Type B pancreatic cell (in vitro differentiated cells): ENCODE measurements around the gene COMMD2. TPM values are rescaled to one million over a fixed set of nuclear protein-coding genes. Genes with fewer than 3 reads are reported as not detected.

Experiments
- DNase-seq: peaks from one replicate; pipeline ENCODE4 v3.0.0; 2021; ENCODE audit warnings: mixed read lengths; ENCODE audit not compliant: unreplicated experiment; ENCODE audit errors: extremely low spot score
- H3K27ac Mint-ChIP-seq: 2 replicates; pipeline ENCODE4 v1.8.0; 2021; ENCODE audit warnings: mild to moderate bottlenecking, mixed read lengths
- H3K27me3 Mint-ChIP-seq: 2 replicates; pipeline ENCODE4 v1.8.0; 2021; ENCODE audit warnings: mixed read lengths
- H3K36me3 Mint-ChIP-seq: 2 replicates; pipeline ENCODE4 v1.8.0; 2021; ENCODE audit warnings: mixed read lengths
- H3K4me1 Mint-ChIP-seq: one replicate; pipeline ENCODE4 v1.8.0; 2021; ENCODE audit warnings: mixed read lengths; ENCODE audit not compliant: unreplicated experiment
- H3K4me3 Mint-ChIP-seq: 2 replicates; pipeline ENCODE4 v1.8.0; 2021; ENCODE audit warnings: mild to moderate bottlenecking, mixed read lengths
- H3K9me3 Mint-ChIP-seq: 2 replicates; pipeline ENCODE4 v1.8.0; 2021; ENCODE audit warnings: mixed read lengths
- total RNA-seq: library from RNA; stranded (reverse); gene quantifications from 2 replicates; pipeline ENCODE4 v1.2.1, GENCODE V29; 2021; ENCODE audit warnings: low replicate concordance
- TF ChIP-seq, protein P1 (sequence below): fragments of 200-600 bp; sonication (generic); conservative IDR thresholded peaks from 2 replicates; pipeline ENCODE4 v1.5.0; 2021; ENCODE audit warnings: antibody characterized with exemption, mild to moderate bottlenecking

Gene COMMD2
- total RNA-seq, 1 donor from 2014 or later = 55.7 TPM

DNA sequence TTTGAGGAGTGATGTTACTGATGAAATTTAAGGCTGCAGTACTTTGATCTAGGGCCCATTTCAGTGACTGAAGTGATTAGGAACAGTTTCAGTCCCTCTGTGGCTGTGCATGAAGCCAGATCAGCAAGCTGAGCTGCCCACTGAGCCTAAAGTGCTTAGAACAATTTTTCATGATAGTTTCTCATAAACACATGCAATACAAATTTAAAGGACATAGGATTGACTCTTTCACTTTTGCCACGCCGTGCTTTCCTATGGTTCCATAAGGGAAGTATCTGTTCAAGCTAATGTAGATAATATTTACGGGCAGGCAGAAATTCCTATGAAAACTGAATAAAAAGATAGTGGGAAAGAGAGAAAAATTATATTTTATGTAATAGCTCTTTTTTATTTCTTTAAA lies 29.5 kb upstream of the COMMD2 start:
- Mint-ChIP-seq H3K27me3 (no peaks in the 10 kb centered on the region), H3K9me3 (peaks cover 5% of the 10 kb centered on the region), H3K27ac (no peak overlapping the region), H3K36me3 (no peaks in the 10 kb centered on the region), H3K4me3 (no peak overlapping the region), H3K4me1 (peaks cover 5% of the 10 kb centered on the region)
- DNase-seq = no peak
- TF ChIP-seq, protein P1, sequence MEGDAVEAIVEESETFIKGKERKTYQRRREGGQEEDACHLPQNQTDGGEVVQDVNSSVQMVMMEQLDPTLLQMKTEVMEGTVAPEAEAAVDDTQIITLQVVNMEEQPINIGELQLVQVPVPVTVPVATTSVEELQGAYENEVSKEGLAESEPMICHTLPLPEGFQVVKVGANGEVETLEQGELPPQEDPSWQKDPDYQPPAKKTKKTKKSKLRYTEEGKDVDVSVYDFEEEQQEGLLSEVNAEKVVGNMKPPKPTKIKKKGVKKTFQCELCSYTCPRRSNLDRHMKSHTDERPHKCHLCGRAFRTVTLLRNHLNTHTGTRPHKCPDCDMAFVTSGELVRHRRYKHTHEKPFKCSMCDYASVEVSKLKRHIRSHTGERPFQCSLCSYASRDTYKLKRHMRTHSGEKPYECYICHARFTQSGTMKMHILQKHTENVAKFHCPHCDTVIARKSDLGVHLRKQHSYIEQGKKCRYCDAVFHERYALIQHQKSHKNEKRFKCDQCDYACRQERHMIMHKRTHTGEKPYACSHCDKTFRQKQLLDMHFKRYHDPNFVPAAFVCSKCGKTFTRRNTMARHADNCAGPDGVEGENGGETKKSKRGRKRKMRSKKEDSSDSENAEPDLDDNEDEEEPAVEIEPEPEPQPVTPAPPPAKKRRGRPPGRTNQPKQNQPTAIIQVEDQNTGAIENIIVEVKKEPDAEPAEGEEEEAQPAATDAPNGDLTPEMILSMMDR = no peak

DNA sequence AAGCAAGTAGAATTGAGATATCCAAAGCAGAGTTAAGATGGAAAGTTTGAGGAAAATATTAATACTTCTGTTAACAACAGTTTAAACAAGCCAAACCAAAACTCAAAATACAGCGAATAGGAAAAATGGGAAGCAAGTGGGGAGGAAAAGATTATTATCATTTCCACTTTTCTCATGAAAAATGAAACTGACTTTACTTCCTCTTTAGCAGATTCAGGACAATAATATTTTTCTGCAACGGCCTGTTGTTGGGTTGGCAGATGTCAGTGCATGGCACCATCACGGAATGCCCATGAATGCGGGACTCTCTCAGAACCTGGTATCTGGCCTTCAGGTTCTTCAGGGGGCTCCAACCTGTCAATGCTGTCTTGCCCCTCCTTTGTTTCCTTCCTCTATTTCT lies 28.9 kb upstream of the COMMD2 start:
- Mint-ChIP-seq H3K9me3 (peaks cover 5% of the 10 kb centered on the region), H3K27me3 (no peaks in the 10 kb centered on the region), H3K4me1 (peaks cover 5% of the 10 kb centered on the region), H3K36me3 (no peaks in the 10 kb centered on the region), H3K4me3 (no peak overlapping the region), H3K27ac (no peak overlapping the region)
- TF ChIP-seq, protein P1 = no peak
- no peak for DNase-seq

DNA sequence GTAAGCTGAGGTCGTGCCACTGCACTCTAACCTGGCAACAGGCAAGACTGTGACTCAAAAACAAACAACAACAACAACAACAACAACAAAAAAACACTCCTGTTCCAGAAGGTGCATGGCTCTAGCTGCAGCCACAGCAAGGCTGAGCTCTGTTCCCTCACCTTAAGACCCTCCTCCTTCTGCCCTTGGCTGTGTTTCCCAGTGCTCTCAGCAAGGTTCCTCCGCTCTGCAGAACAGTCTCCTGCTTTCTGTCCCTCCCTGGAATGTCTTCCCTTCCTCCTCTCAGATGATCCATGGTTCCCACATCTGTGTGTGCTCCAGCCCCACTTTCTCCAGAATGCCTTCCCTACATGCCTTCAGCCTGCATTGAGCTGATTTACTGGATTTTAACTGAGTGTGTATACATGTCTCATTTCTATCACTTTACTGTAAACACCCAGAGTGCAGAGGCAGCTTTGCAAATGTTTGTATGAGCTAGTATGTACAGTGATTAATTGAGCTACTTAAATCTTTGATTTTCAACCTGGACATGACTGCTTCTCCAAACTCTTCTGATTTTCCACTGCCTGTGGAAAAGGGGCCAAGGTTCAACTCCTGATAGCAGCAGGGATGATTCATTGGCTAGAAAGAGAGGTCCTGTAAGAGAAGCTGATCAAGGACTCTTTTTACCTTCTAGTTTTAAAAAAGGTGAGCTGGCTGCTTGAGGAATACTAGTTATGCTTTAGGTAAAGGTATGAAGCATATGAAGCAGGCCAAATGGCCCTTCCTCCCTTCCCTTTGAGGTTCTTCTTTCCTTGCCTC lies 25.3 kb upstream of the COMMD2 start:
- no peaks in the 10 kb centered on the region for H3K9me3 Mint-ChIP-seq
- no peak overlapping the region for H3K27ac Mint-ChIP-seq
- H3K4me1 Mint-ChIP-seq = no peaks in the 10 kb centered on the region
- no peaks in the 10 kb centered on the region for H3K36me3 Mint-ChIP-seq
- no peaks in the 10 kb centered on the region for H3K27me3 Mint-ChIP-seq
- DNase-seq = no peak
- no peak overlapping the region for H3K4me3 Mint-ChIP-seq
- TF ChIP-seq, protein P1 = no peak

DNA sequence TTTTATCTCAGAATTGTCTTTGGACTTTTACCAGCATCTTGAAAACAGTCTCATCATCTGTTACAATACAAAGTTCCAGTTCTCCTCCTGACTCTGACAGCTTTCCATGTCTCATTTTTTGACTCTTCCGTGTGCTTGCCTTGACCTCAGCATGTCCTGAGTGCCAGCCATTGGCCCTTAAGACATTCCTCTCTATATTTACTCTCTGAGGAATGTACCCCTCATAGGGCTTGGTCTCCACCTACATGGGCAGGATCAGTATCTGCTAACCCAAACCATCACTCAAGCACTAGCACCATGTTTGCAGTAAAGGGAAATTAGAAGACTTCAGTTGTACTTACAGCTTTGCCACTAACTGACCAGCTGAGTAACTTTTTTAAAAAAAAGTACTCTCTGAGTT lies 23.9 kb upstream of the COMMD2 start:
- no peak for DNase-seq
- Mint-ChIP-seq H3K36me3 (no peaks in the 10 kb centered on the region), H3K4me3 (no peak overlapping the region), H3K27ac (no peak overlapping the region), H3K27me3 (peaks cover 2% of the 10 kb centered on the region), H3K4me1 (no peaks in the 10 kb centered on the region), H3K9me3 (no peaks in the 10 kb centered on the region)
- TF ChIP-seq, protein P1 = no peak

DNA sequence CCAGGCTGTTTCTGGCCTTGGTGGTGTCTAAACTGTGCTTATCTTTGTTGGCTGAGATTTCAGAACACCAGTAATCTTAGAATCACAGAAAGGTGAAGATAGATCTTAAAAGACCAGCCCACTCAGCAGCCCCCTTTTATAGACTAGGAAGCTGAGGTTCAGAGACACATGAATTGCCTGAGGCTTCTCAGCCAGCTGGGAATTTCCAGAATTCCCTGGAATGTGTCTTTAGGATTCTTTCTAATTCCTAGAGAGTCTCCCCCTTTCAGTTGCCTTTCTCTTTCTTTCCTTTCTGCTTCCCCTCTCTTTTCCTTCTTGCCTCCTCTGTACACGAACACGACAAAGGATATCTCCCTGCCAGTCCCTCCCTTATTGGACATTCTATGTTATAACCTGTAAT lies 20.6 kb upstream of the COMMD2 start:
- TF ChIP-seq, protein P1 = no peak
- Mint-ChIP-seq H3K27me3 (peaks cover 2% of the 10 kb centered on the region), H3K27ac (no peak overlapping the region), H3K4me1 (no peaks in the 10 kb centered on the region), H3K9me3 (no peaks in the 10 kb centered on the region), H3K36me3 (no peaks in the 10 kb centered on the region), H3K4me3 (no peak overlapping the region)
- no peak for DNase-seq
